SK-N-SH (cell line): ENCODE measurements around the gene MND1. TPM values are rescaled to one million over a fixed set of nuclear protein-coding genes. Genes with fewer than 3 reads are reported as not detected.

Experiments used
- CTCF ChIA-PET: fragments of 300-600, 350-600 bp; formaldehyde crosslinking; extraction: SDS; loops from one replicate; lab custom pipeline; 2021; lab: Yijun Ruan, JAX
- POLR2A ChIA-PET: fragments of 350-600 bp; sonication (Branson Sonifier 250); formaldehyde crosslinking; extraction: SDS; loops from one replicate; lab custom pipeline; 2020; ENCODE audit warnings: antibody characterized with exemption, inconsistent platforms; lab: Yijun Ruan, JAX
- DNase-seq: peaks from one replicate; pipeline ENCODE4 v3.0.0; 2012
- H2AFZ ChIP-seq: fragments of 200-600 bp; sonication (generic); 2 replicates; pipeline ENCODE4 v1.8.1; 2016; ENCODE audit warnings: antibody characterized with exemption, mild to moderate bottlenecking, low read depth
- H3F3A ChIP-seq: fragments of 200-600 bp; sonication (generic); replicated peaks from 2 replicates; pipeline ENCODE3; 2016; ENCODE audit warnings: antibody characterized with exemption, mild to moderate bottlenecking; ENCODE audit not compliant: insufficient read depth
- H3K27ac ChIP-seq, 2 experiments: fragments of 200-500 bp in 1 of 2; fragments of 200-600 bp in 1 of 2; sonication (Bioruptor generic) in 1 of 2; sonication (generic), shearing (Covaris generic) in 1 of 2; 2 replicates each; pipeline versions ENCODE4 v1.5.1 to v1.6.1; 2014 to 2016; ENCODE audit warnings: low read depth in 2 of 2, inconsistent platforms in 1 of 2, low read length in 1 of 2, mild to moderate bottlenecking in 1 of 2, mixed read lengths in 1 of 2
- H3K27me3 ChIP-seq: fragments of 200-600 bp; sonication (generic), shearing (Covaris generic); 2 replicates; pipeline ENCODE4 v1.6.1; 2016; ENCODE audit warnings: mixed run types; ENCODE audit not compliant: insufficient read depth
- H3K36me3 ChIP-seq, 2 experiments: fragments of 200-500 bp in 1 of 2; fragments of 200-600 bp in 1 of 2; sonication (Bioruptor generic) in 1 of 2; sonication (generic) in 1 of 2; replicated peaks in 1 of 2; 2 replicates each; pipeline versions ENCODE3 to v1.5.1; 2014 to 2016; ENCODE audit warnings: low read length in 1 of 2, mild to moderate bottlenecking in 1 of 2; ENCODE audit not compliant: insufficient read depth in 2 of 2, control insufficient read depth in 1 of 2
- H3K4me1 ChIP-seq, 2 experiments: fragments of 200-500 bp in 1 of 2; fragments of 200-600 bp in 1 of 2; sonication (Bioruptor generic) in 1 of 2; sonication (generic), shearing (Covaris generic) in 1 of 2; 2 replicates each; pipeline versions ENCODE4 v1.5.1 to v1.6.1; 2014 to 2016; ENCODE audit warnings: low read depth in 1 of 2, low read length in 1 of 2, mixed run types in 1 of 2; ENCODE audit not compliant: insufficient read depth in 2 of 2, control insufficient read depth in 1 of 2
- H3K4me2 ChIP-seq: fragments of 200-600 bp; sonication (generic), shearing (Covaris generic); 2 replicates; pipeline ENCODE4 v1.6.1; 2017; ENCODE audit warnings: mixed run types
- H3K4me3 ChIP-seq, 2 experiments: fragments of 200-500 bp in 1 of 2; fragments of 200-600 bp in 1 of 2; sonication (Bioruptor generic) in 1 of 2; sonication (generic), shearing (Covaris generic) in 1 of 2; 2 replicates each; pipeline versions ENCODE4 v1.5.1 to v1.8.1; 2014 to 2016; ENCODE audit warnings: low read depth in 2 of 2, inconsistent platforms in 1 of 2, low read length in 1 of 2, mild to moderate bottlenecking in 1 of 2, mixed read lengths in 1 of 2, moderate library complexity in 1 of 2
- H3K79me2 ChIP-seq: fragments of 200-600 bp; sonication (generic); 2 replicates; pipeline ENCODE4 v1.8.1; 2017; ENCODE audit warnings: mild to moderate bottlenecking; ENCODE audit not compliant: insufficient read depth
- H3K9ac ChIP-seq: fragments of 200-600 bp; sonication (generic); 2 replicates; pipeline ENCODE4 v1.6.1; 2017; ENCODE audit warnings: mixed run types
- H3K9me2 ChIP-seq: fragments of 200-600 bp; sonication (generic); 2 replicates; pipeline ENCODE4 v1.6.1; 2017; ENCODE audit warnings: mixed run types
- H3K9me3 ChIP-seq: fragments of 200-600 bp; sonication (generic); 2 replicates; pipeline ENCODE4 v1.6.1; 2017; ENCODE audit warnings: mixed run types, mild to moderate bottlenecking, moderate library complexity
- H4K20me1 ChIP-seq: fragments of 200-600 bp; sonication (generic); 2 replicates; pipeline ENCODE4 v1.6.1; 2017; ENCODE audit warnings: mild to moderate bottlenecking, mixed run types; ENCODE audit not compliant: insufficient read depth
- CHD2 ChIP-seq: fragments of 150-350 bp; IDR thresholded peaks from 2 replicates; pipeline ENCODE4 v1.6.1; 2018; ENCODE audit warnings: low read length; ENCODE audit not compliant: partially characterized antibody
- EP300 ChIP-seq, 2 experiments: IDR thresholded peaks; 2 replicates each; pipeline versions ENCODE4 v1.4.0 to v1.6.1; 2012; ENCODE audit warnings: borderline replicate concordance in 1 of 2, low read depth in 1 of 2, low read length in 1 of 2
- FOXM1 ChIP-seq: IDR thresholded peaks from 2 replicates; pipeline ENCODE4 v1.4.0; 2012; ENCODE audit warnings: low read depth, mild to moderate bottlenecking
- GATA2 ChIP-seq: sonication (generic); formaldehyde crosslinking; IDR thresholded peaks from 2 replicates; pipeline ENCODE4 v1.5.0; 2020; ENCODE audit warnings: mild to moderate bottlenecking, missing genetic modification reagents
- IRF3 ChIP-seq: fragments of 150-350 bp; IDR thresholded peaks from 2 replicates; pipeline ENCODE4 v1.6.1; 2016; ENCODE audit warnings: mild to moderate bottlenecking, low read depth, low read length
- JUND ChIP-seq: IDR thresholded peaks from 2 replicates; pipeline ENCODE4 v1.4.0; 2012
- MAX ChIP-seq: IDR thresholded peaks from 2 replicates; pipeline ENCODE4 v1.4.0; 2012; ENCODE audit warnings: low read depth
- MEF2A ChIP-seq: IDR thresholded peaks from 2 replicates; pipeline ENCODE4 v1.4.0; 2012; ENCODE audit warnings: low read depth, borderline replicate concordance
- MXI1 ChIP-seq: IDR thresholded peaks from 2 replicates; pipeline ENCODE4 v1.6.1; 2012; ENCODE audit warnings: mild to moderate bottlenecking, low read depth, low read length, improper control_type of control experiment
- POLR2AphosphoS5 ChIP-seq: IDR thresholded peaks from 2 replicates; pipeline ENCODE4 v1.6.1; 2012; ENCODE audit warnings: low read depth, low read length
- REST ChIP-seq: IDR thresholded peaks from 2 replicates; pipeline ENCODE4 v1.6.1; 2012; ENCODE audit warnings: mild to moderate bottlenecking, low read depth, low read length, moderate library complexity
- SIN3A ChIP-seq: IDR thresholded peaks from 2 replicates; pipeline ENCODE4 v1.6.1; 2012; ENCODE audit warnings: low read depth, mild to moderate bottlenecking, low read length, moderate library complexity, borderline replicate concordance
- TCF12 ChIP-seq: IDR thresholded peaks from 2 replicates; pipeline ENCODE4 v1.4.0; 2012
- USF1 ChIP-seq: IDR thresholded peaks from 2 replicates; pipeline ENCODE4 v1.4.0; 2012; ENCODE audit warnings: low read depth, borderline replicate concordance
- YY1 ChIP-seq: IDR thresholded peaks from 2 replicates; pipeline ENCODE4 v1.4.0; 2012; ENCODE audit warnings: low read depth, mild to moderate bottlenecking
- WGBS: methylation state at CpG from one replicate; pipeline ENCODE4 v1.1.6; 2017; ENCODE audit warnings: low lambda C conversion rate; 5-methylcytosine and 5-hydroxymethylcytosine counted together
- polyA plus RNA-seq, 3 experiments: library from polyadenylated mRNA; depleted of rRNA; stranded (reverse); fragments of >200 nt; gene quantifications; 2 replicates each; pipeline ENCODE4 v1.2.3, GENCODE V29; 2012
- TF ChIP-seq, protein P1 (sequence below): IDR thresholded peaks from 2 replicates; pipeline ENCODE4 v1.4.0; 2012; ENCODE audit warnings: low read depth, borderline replicate concordance
- TF ChIP-seq, protein P2 (sequence below): IDR thresholded peaks from 2 replicates; pipeline ENCODE4; 2012
- TF ChIP-seq, protein P3 (sequence below): fragments of 200-600 bp; sonication (generic); IDR thresholded peaks from 2 replicates; pipeline ENCODE4 v1.6.1; 2017; ENCODE audit warnings: antibody characterized with exemption, mild to moderate bottlenecking, moderate library complexity

The MND1 gene
- polyA plus RNA-seq, 1 of the 3 experiments (the other 2 are of a cell fraction): 2.4 TPM

- TF ChIP-seq IRF3: no peak
- TF ChIP-seq MXI1: no peak
- no peak for TF ChIP-seq MAX
- TF ChIP-seq EP300 (IDR thresholded peaks at IDR 0.05; ENCODE audit: borderline replicate concordance in 1 of 2, low read depth in 1 of 2, low read length in 1 of 2): no peak
- TF ChIP-seq YY1: no peak
- no peak for TF ChIP-seq MEF2A
- no peak for TF ChIP-seq CHD2
- TF ChIP-seq JUND: no peak
- TF ChIP-seq, all 33 proteins: peak for 0
These were observed 28.6 kb downstream of the MND1 start (continued) for GRCh38 chr4:153372967-153373562.

DNA sequence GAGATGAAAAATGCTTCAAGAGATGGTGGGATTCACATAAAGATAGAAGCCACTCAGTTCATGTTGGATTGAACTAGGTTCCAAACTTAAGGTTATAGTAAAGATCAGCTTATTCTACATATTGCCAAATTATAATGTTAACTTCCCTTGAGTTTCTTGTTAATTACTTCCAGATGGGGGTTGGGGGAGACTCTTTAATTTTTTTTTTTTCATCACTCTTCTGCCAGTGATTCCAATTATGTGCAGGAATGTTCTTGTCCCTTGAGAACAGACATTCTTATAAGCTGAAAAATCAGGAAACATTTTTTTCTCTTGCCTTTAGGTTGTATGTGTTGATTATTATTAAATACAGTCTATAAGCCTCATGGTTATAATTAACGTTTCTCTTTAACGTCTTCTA is 30.0 kb downstream of the MND1 start:
- POLR2A ChIA-PET: no interaction called here
- no peaks in the 10 kb centered on the region for H3K4me1 ChIP-seq
- no peaks in the 10 kb centered on the region for H4K20me1 ChIP-seq
- H3K27me3 ChIP-seq: no peaks in the 10 kb centered on the region
- TF ChIP-seq TCF12: no peak
- TF ChIP-seq, protein P1, sequence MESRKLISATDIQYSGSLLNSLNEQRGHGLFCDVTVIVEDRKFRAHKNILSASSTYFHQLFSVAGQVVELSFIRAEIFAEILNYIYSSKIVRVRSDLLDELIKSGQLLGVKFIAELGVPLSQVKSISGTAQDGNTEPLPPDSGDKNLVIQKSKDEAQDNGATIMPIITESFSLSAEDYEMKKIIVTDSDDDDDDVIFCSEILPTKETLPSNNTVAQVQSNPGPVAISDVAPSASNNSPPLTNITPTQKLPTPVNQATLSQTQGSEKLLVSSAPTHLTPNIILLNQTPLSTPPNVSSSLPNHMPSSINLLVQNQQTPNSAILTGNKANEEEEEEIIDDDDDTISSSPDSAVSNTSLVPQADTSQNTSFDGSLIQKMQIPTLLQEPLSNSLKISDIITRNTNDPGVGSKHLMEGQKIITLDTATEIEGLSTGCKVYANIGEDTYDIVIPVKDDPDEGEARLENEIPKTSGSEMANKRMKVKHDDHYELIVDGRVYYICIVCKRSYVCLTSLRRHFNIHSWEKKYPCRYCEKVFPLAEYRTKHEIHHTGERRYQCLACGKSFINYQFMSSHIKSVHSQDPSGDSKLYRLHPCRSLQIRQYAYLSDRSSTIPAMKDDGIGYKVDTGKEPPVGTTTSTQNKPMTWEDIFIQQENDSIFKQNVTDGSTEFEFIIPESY: no peak
- no peak for TF ChIP-seq MAX
- TF ChIP-seq USF1: no peak
- no peak for TF ChIP-seq YY1
- no peak for TF ChIP-seq POLR2AphosphoS5
- no peak for TF ChIP-seq EP300 (IDR thresholded peaks at IDR 0.05; ENCODE audit: borderline replicate concordance in 1 of 2, low read depth in 1 of 2, low read length in 1 of 2)
- TF ChIP-seq, protein P2, sequence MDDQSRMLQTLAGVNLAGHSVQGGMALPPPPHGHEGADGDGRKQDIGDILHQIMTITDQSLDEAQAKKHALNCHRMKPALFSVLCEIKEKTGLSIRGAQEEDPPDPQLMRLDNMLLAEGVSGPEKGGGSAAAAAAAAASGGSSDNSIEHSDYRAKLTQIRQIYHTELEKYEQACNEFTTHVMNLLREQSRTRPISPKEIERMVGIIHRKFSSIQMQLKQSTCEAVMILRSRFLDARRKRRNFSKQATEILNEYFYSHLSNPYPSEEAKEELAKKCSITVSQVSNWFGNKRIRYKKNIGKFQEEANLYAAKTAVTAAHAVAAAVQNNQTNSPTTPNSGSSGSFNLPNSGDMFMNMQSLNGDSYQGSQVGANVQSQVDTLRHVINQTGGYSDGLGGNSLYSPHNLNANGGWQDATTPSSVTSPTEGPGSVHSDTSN: no peak
- no peak for TF ChIP-seq MXI1
- no peak for TF ChIP-seq GATA2
- no peak for TF ChIP-seq SIN3A
- TF ChIP-seq, protein P3, sequence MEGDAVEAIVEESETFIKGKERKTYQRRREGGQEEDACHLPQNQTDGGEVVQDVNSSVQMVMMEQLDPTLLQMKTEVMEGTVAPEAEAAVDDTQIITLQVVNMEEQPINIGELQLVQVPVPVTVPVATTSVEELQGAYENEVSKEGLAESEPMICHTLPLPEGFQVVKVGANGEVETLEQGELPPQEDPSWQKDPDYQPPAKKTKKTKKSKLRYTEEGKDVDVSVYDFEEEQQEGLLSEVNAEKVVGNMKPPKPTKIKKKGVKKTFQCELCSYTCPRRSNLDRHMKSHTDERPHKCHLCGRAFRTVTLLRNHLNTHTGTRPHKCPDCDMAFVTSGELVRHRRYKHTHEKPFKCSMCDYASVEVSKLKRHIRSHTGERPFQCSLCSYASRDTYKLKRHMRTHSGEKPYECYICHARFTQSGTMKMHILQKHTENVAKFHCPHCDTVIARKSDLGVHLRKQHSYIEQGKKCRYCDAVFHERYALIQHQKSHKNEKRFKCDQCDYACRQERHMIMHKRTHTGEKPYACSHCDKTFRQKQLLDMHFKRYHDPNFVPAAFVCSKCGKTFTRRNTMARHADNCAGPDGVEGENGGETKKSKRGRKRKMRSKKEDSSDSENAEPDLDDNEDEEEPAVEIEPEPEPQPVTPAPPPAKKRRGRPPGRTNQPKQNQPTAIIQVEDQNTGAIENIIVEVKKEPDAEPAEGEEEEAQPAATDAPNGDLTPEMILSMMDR: no peak
- TF ChIP-seq REST: no peak
- TF ChIP-seq FOXM1: no peak
- H3K36me3 ChIP-seq: peaks cover 0 to 19% of the 10 kb centered on the region in 2 experiments
- 98% methylated on average over 2 of the region's 2 CpGs for WGBS
- H3F3A ChIP-seq: no peaks in the 10 kb centered on the region
- H3K4me3 ChIP-seq: no peak overlapping the region
- H3K4me2 ChIP-seq: no peak overlapping the region
- H3K27ac ChIP-seq: no peak overlapping the region
- peaks cover 12% of the 10 kb centered on the region for H3K9me3 ChIP-seq
- no peaks in the 10 kb centered on the region for H3K9me2 ChIP-seq
- DNase-seq: no peak
- H3K9ac ChIP-seq: no peak overlapping the region
- H3K79me2 ChIP-seq: no peaks in the 10 kb centered on the region
- no peak overlapping the region for H2AFZ ChIP-seq
- CTCF ChIA-PET: interaction anchor here (1.1 to 1.3 kb wide), 2 partner anchors 10 to 200 kb away, joined by 3 to 7 read pairs; no protein-coding TSS in a partner anchor
